Endothelial cell of coronary artery (primary cell): Measurements from ENCODE around the gene PCDHA4. TPM values are rescaled to one million over a fixed set of nuclear protein-coding genes. Genes with fewer than 3 reads are reported as not detected.

Experiments used
- total RNA-seq: library from RNA; depleted of rRNA; stranded (reverse); fragments of >200 nt; gene quantifications from 2 replicates; pipeline ENCODE4 v1.2.3, GENCODE V29; 2014

Gene PCDHA4
- 0.75 and 1.1 TPM in 2 replicates for total RNA-seq

DNA sequence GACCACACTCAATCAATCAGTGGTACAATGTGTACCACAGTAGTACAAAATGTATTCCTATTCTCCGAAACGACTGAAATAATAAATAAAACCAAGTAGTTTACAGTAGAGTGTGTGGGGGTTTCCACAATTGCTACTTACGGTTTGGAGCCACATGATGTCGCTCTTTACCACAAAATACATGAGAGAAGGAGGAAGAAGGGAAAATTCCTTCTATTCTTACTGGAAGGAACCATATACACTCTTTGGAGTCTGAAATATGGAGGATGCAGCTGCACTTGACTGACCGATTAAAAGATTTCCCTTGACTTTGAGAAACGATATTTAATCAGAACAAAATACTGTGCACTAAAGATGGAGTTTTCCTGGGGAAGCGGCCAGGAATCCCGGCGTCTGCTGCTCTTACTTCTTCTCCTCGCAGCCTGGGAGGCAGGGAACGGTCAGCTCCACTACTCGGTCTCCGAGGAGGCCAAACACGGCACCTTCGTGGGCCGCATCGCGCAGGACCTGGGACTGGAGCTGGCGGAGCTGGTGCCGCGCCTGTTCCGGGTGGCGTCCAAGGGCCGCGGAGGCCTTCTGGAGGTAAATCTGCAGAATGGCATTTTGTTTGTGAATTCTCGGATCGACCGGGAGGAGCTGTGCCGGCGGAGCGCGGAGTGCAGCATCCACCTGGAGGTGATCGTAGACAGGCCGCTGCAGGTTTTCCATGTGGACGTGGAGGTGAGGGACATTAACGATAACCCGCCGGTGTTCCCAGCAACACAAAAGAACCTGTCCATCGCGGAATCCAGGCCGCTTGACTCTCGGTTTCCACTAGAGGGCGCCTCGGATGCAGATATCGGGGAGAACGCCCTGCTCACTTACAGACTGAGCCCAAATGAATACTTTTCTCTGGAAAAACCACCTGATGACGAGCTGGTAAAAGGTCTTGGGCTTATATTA is at the start of gene PCDHA4:
PCDHA4 (plus strand) TSS at position 235 of the 942 bp plus-strand sequence.

GRCh38 chr5:140785905-140786686 is 20.8 kb upstream of the PCDHA4 start, which contains the start of gene PCDHA1:
TSS of gene PCDHA1 (plus strand) at chr5:140786140.

GRCh38 chr5:140794595-140795258 is 12.1 kb upstream of the PCDHA4 start, which contains the start of gene PCDHA2:
TSS of gene PCDHA2 (plus strand) at chr5:140794852.

GRCh38 chr5:140800816-140801493 is 5.9 kb upstream of the PCDHA4 start, which contains the start of gene PCDHA3:
TSS of gene PCDHA3 (plus strand) at chr5:140801057.

DNA sequence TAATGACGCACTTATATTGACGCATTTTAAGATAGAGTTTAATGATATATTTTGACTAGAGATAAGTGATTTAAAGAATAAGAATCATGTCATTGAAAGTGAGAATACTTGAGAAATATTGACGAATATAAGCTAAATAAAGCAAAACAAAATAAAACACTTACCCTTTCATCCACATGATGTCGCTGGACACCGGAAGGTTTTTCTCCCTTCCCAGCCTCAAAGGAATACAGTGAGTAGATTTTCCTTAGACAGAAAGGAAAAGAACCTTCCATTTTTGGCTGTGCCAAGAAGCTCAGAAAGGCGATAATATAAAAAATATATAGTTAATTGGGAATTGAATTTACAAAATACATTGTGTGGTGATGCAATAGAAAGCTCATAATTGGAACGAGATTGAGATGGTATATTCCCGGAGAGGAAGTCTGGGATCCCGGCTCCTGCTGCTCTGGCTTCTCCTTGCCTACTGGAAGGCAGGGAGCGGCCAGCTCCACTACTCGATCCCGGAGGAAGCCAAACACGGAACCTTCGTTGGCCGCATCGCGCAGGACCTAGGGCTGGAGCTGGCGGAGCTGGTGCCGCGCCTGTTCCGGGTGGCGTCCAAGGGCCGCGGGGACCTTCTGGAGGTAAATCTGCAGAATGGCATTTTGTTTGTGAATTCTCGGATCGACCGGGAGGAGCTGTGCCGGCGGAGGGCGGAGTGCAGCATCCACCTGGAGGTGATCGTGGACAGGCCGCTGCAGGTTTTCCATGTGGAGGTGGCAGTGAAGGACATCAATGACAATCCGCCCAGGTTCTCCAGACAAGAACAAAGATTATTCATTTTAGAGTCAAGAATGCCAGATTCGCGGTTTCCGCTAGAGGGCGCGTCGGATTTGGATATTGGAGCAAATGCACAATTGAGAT is 14.8 kb downstream of the PCDHA4 start, which contains the start of gene PCDHA5:
PCDHA5 (plus strand) TSS at position 239 of the 906 bp plus-strand sequence.

GRCh38 chr5:140827704-140828361 is 21.0 kb downstream of the PCDHA4 start, which contains the start of gene PCDHA6:
TSS of gene PCDHA6 (plus strand) at chr5:140827960. CDS start at chr5:140828092, 132 bp downstream.

GRCh38 chr5:140833993-140834392 is 27.1 kb downstream of the PCDHA4 start, which contains the start of gene PCDHA7:
TSS of gene PCDHA7 (plus strand) at chr5:140834269. CDS start at chr5:140834384, 115 bp downstream.

GRCh38 chr5:140840978-140841962 is 34.4 kb downstream of the PCDHA4 start, which contains the start of gene PCDHA8:
TSS of gene PCDHA8 (plus strand) at chr5:140841187. CDS start at chr5:140841322, 135 bp downstream.

GRCh38 chr5:140848139-140849102 is 41.6 kb downstream of the PCDHA4 start, which contains the start of gene PCDHA9:
TSS of gene PCDHA9 (plus strand) at chr5:140848382. CDS start at chr5:140848496, 114 bp downstream.

DNA sequence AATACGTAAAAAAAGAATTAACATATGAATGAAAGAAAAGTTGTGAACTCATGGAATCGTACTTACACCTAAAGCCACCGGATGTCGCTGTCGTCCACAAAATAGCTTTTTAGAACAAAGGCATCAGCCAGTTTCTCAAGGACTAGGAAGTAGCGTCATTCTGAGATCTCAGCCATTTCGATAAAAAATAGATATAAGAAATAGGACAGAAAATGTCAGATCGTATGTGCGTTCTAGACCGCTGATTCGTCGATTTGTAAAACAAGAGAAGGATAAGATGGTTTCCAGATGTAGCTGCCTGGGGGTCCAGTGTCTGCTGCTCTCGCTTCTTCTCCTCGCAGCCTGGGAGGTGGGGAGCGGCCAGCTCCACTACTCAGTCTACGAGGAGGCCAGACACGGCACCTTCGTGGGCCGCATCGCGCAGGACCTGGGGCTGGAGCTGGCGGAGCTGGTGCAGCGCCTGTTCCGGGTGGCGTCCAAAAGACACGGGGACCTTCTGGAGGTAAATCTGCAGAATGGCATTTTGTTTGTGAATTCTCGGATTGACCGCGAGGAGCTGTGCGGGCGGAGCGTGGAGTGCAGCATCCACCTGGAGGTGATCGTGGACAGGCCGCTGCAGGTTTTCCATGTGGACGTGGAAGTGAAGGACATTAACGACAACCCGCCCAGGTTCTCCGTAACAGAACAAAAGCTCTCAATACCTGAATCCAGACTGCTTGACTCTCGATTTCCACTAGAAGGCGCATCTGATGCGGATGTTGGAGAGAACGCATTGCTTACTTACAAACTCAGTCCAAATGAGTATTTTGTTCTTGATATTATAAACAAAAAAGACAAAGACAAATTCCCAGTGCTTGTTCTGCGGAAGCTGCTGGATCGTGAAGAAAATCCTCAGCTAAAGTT is 49.2 kb downstream of the PCDHA4 start, which contains the start of gene PCDHA10:
PCDHA10 (plus strand) TSS at position 126 of the 903 bp plus-strand sequence; CDS start at position 278, 152 bp downstream.

Other genes with a start within 250 kb of the PCDHA4 start
- gene SRA1, start 249.6 kb upstream of the PCDHA4 start, total RNA-seq = 19.2 and 20.9 TPM in 2 replicates
- 4.9 and 12.1 TPM in 2 replicates for gene APBB3, start 242.5 kb upstream of the PCDHA4 start, total RNA-seq
- 18.4 and 19.8 TPM in 2 replicates for gene SLC35A4, start 242.2 kb upstream of the PCDHA4 start, total RNA-seq
- gene CD14, start 173.9 kb upstream of the PCDHA4 start, total RNA-seq = 0.09 and 2.2 TPM in 2 replicates
- 7.4 and 10.5 TPM in 2 replicates for gene TMCO6, start 167.6 kb upstream of the PCDHA4 start, total RNA-seq
- 54.1 and 75.7 TPM in 2 replicates for gene NDUFA2, start 159.4 kb upstream of the PCDHA4 start, total RNA-seq
- gene IK, start 159.2 kb upstream of the PCDHA4 start, total RNA-seq = 109 and 111 TPM in 2 replicates
- 26.4 and 29.5 TPM in 2 replicates for gene WDR55, start 142.2 kb upstream of the PCDHA4 start, total RNA-seq
- 0.09 and 0.19 TPM in 2 replicates for gene DND1, start 133.5 kb upstream of the PCDHA4 start, total RNA-seq
- 79.3 and 96.4 TPM in 2 replicates for gene HARS1, start 115.7 kb upstream of the PCDHA4 start, total RNA-seq
- 31.3 and 32.5 TPM in 2 replicates for gene HARS2, start 115.6 kb upstream of the PCDHA4 start, total RNA-seq
- gene ZMAT2, start 106.6 kb upstream of the PCDHA4 start, total RNA-seq = 54.5 and 63.3 TPM in 2 replicates
- under 0.01 TPM in 1 of 2 replicates, not detected in the other for gene PCDHA1, start 20.9 kb upstream of the PCDHA4 start, total RNA-seq
- 0.18 and 0.19 TPM in 2 replicates for gene PCDHA2, start 12.2 kb upstream of the PCDHA4 start, total RNA-seq
- 0.28 and 0.36 TPM in 2 replicates for gene PCDHA3, start 6.0 kb upstream of the PCDHA4 start, total RNA-seq
- 0.09 TPM in 2 replicates for gene PCDHA5, start 14.5 kb downstream of the PCDHA4 start, total RNA-seq
- 0.56 and 0.63 TPM in 2 replicates for gene PCDHA6, start 20.9 kb downstream of the PCDHA4 start, total RNA-seq
- 0.27 and 0.28 TPM in 2 replicates for gene PCDHA7, start 27.2 kb downstream of the PCDHA4 start, total RNA-seq
- 0.09 and 0.19 TPM in 2 replicates for gene PCDHA8, start 34.1 kb downstream of the PCDHA4 start, total RNA-seq
- 0.09 TPM in 2 replicates for gene PCDHA9, start 41.3 kb downstream of the PCDHA4 start, total RNA-seq
- gene PCDHA10, start 48.8 kb downstream of the PCDHA4 start, total RNA-seq = 0.45 and 0.56 TPM in 2 replicates
- 0.09 and 0.27 TPM in 2 replicates for gene PCDHA11, start 61.9 kb downstream of the PCDHA4 start, total RNA-seq
- gene PCDHA12, start 68.2 kb downstream of the PCDHA4 start, total RNA-seq = 0.09 and 0.19 TPM in 2 replicates
- 0.09 and 0.19 TPM in 2 replicates for gene PCDHA13, start 75.1 kb downstream of the PCDHA4 start, total RNA-seq
- gene PCDHAC1, start 119.2 kb downstream of the PCDHA4 start, total RNA-seq = 0.18 and 0.19 TPM in 2 replicates
- 0.09 and 2.4 TPM in 2 replicates for gene PCDHAC2, start 159.4 kb downstream of the PCDHA4 start, total RNA-seq
- not detected in 2 replicates for gene PCDHB1, start 244.3 kb downstream of the PCDHA4 start, total RNA-seq